GM12891 (cell line): ENCODE measurements around the gene PIK3CD.

ENCODE experiments used
- POLR2A ChIP-seq: IDR thresholded peaks from 2 replicates; pipeline ENCODE4 v1.6.1; 2011; ENCODE audit warnings: low read depth, low read length, control low read depth
- POLR2AphosphoS5 ChIP-seq: IDR thresholded peaks from 2 replicates; pipeline ENCODE4 v1.6.1; 2011; ENCODE audit warnings: low read depth, low read length, control low read depth
- SPI1 ChIP-seq: IDR thresholded peaks from 2 replicates; pipeline ENCODE4 v1.6.1; 2011; ENCODE audit warnings: low read depth, low read length, control low read depth
- TAF1 ChIP-seq: IDR thresholded peaks from 2 replicates; pipeline ENCODE4 v1.6.1; 2011; ENCODE audit warnings: low read depth, low read length, control low read depth

GRCh38 chr1:9720785-9721605 lies 69.5 kb downstream of the PIK3CD start:
- TF ChIP-seq TAF1 (no peak), POLR2A (no peak), SPI1 (no peak), POLR2AphosphoS5 (no peak)
